Esophagus squamous epithelium (tissue), 5 donors: ENCODE data around the gene PREPL. TPM values are rescaled to one million over a fixed set of nuclear protein-coding genes. Genes with fewer than 3 reads are reported as not detected.
A peak's percentile ranks its signal among the peaks of the same experiment; 100 is the strongest.

ENCODE experiments used
- DNase-seq: peaks from one replicate; lab custom pipeline; 2025; lab: John Stamatoyannopoulos, UW
- H3K27ac ChIP-seq, 4 donors: fragments of 200-600 bp; sonication (generic); one replicate each; pipeline ENCODE4 v1.5.1; 2016 to 2019; ENCODE audit warnings: mild to moderate bottlenecking in 1 of 4
- H3K27me3 ChIP-seq, 4 donors: fragments of 200-600 bp; sonication (generic); 1 replicate in 3 of 4; 2 replicates in 1 of 4; pipeline versions ENCODE4 v1.5.1 to v1.6.0; 2017 to 2021; ENCODE audit warnings: antibody characterized with exemption in 1 of 4
- H3K36me3 ChIP-seq, 3 donors: fragments of 200-600 bp; sonication (generic); one replicate each; pipeline ENCODE4 v1.5.1; 2016 to 2019
- H3K4me1 ChIP-seq, 3 donors: fragments of 200-600 bp; sonication (generic); one replicate each; pipeline ENCODE4 v1.5.1; 2017 to 2019
- H3K4me3 ChIP-seq, 4 donors: fragments of 200-600 bp; sonication (generic); 1 replicate in 3 of 4; 2 replicates in 1 of 4; pipeline ENCODE4 v1.5.1; 2016 to 2019; ENCODE audit warnings: mild to moderate bottlenecking in 2 of 4, moderate library complexity in 1 of 4
- H3K9me3 ChIP-seq, 3 donors: fragments of 200-600 bp; sonication (generic); one replicate each; pipeline ENCODE4 v1.5.1; 2016 to 2019
- CTCF ChIP-seq, 6 experiments: fragments of 450-650 bp in 4 of 6; fragments of 200-600 bp in 2 of 6; sonication (generic) in 2 of 6; IDR thresholded peaks; one replicate each; pipeline ENCODE4 v1.5.1; 2016 to 2019; ENCODE audit warnings: antibody characterized with exemption in 6 of 6, mild to moderate bottlenecking in 4 of 6, moderate library complexity in 4 of 6
- POLR2A ChIP-seq, 4 donors: fragments of 450-650 bp; IDR thresholded peaks; one replicate each; pipeline ENCODE4 v1.6.1; 2017; ENCODE audit warnings: antibody characterized with exemption in 4 of 4, mild to moderate bottlenecking in 4 of 4, moderate library complexity in 3 of 4
- WGBS, 2 donors: methylation state at CpG; one replicate each; pipeline ENCODE4 v1.1.5; 2018; 5-methylcytosine and 5-hydroxymethylcytosine counted together
- intact Hi-C: fragments of 100-400 bp; cut with DNase I; formaldehyde crosslinking; loops from one replicate; pipeline ENCODE4 v1.15.0; 2022
- total RNA-seq, 4 donors: library from RNA; depleted of rRNA; stranded (reverse); fragments of >200 nt; gene quantifications; one replicate each; pipeline ENCODE4 v1.1.0, GENCODE V29; 2016
- donor health status: DM: yes; HTN: yes; CAD: no.

PREPL gene
- total RNA-seq, 4 donors from 2014 or later: 18.5 to 25.7 (median 23.2) TPM

DNA sequence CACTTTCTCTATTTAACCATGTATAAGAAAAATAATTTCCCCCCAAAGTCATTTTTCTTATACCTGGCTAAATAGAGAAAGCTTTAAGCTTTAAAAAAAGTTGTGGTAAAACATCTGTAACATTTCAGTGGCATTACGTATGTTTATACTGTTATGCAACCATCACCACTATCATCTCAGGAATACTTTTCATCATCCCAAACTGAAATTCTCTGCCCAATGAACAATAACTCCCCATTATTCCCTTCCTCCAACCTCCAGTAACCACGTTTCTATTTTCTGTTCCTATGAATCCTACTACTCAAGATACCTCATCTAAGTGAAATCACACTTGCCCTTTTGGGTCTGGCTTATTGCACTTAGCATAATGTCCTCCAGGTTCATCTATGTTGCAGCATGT lies 87.7 kb downstream of the PREPL start:
- intact Hi-C loops: no loop called here
- TF ChIP-seq CTCF (IDR thresholded peaks at IDR 0.05) (no peak), POLR2A (IDR thresholded peaks at IDR 0.05) (no peak)
- Histone ChIP-seq H3K27me3 (peaks cover 0 to 3% (median 0%) of the 10 kb centered on the region in 4 donors), H3K36me3 (no peaks in the 10 kb centered on the region), H3K9me3 (no peaks in the 10 kb centered on the region), H3K4me1 (peaks cover 0 to 6% (median 0%) of the 10 kb centered on the region in 3 donors), H3K27ac (no peak overlapping the region), H3K4me3 (no peak overlapping the region)
- WGBS, 2 donors: 59 to 66% methylated on average over 2 of the region's 2 CpGs
- no peak for DNase-seq

DNA sequence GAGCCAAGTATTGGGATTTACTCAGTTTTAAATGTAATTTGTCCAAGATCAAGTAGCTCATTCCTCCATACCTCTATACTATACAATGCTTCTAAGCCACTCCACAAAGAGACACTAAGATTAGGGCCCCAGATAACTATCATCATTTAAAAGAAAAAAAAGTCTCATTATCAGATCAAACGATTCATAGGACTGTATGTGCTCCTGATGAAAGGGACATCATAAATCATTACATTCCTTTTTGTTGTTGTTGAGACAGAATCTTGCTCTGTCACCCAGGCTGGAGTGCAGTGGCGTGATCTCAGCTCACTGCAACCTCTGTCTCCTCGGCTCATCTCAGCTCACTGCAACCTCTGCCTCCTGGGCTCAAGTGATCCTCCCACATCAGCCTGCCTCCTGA lies 88.2 kb downstream of the PREPL start:
- no peak overlapping the region for H3K27ac ChIP-seq
- peaks cover 0 to 3% (median 0%) of the 10 kb centered on the region in 4 donors for H3K27me3 ChIP-seq
- TF ChIP-seq CTCF (IDR thresholded peaks at IDR 0.05) (no peak), POLR2A (IDR thresholded peaks at IDR 0.05) (no peak)
- WGBS, 2 donors: 55 to 59% methylated on average over 3 of the region's 3 CpGs
- H3K9me3 ChIP-seq: no peaks in the 10 kb centered on the region
- DNase-seq: no peak
- H3K4me1 ChIP-seq: peaks cover 0 to 6% (median 0%) of the 10 kb centered on the region in 3 donors
- H3K4me3 ChIP-seq: no peak overlapping the region
- intact Hi-C loops: no loop called here
- no peaks in the 10 kb centered on the region for H3K36me3 ChIP-seq

GRCh38 chr2:44271296-44271695 lies 90.0 kb downstream of the PREPL start:
- Histone ChIP-seq H3K4me1 (peaks cover 0 to 11% (median 0%) of the 10 kb centered on the region in 3 donors), H3K27ac (no peak overlapping the region), H3K27me3 (peaks cover 0 to 3% (median 0%) of the 10 kb centered on the region in 4 donors), H3K9me3 (no peaks in the 10 kb centered on the region), H3K4me3 (no peak overlapping the region), H3K36me3 (no peaks in the 10 kb centered on the region)
- TF ChIP-seq CTCF (IDR thresholded peaks at IDR 0.05): no peak
- TF ChIP-seq POLR2A (IDR thresholded peaks at IDR 0.05): no peak
- WGBS, 2 donors: 89 to 90% methylated on average over 7 of the region's 7 CpGs
- intact Hi-C loops: no loop called here
- DNase-seq: no peak

DNA sequence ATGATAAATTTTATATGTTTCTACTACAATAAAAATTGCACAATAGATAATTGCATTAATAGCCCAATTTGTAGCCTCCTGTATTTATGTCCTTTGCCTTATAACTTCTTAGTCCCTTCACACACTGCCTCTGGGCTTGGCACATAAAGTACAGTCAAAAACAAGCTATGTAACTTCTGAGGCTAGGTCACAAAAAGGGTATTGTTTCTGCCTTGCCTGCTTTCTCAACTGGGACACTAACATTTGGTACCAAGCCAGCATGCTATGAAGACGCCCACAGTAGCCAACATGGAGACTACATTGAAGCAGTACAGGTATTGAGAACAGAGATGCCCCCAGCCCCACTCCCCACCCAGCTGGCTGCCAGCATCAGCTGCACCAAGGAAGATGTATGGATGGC lies 91.5 kb downstream of the PREPL start:
- H3K27ac ChIP-seq: no peak overlapping the region
- H3K4me3 ChIP-seq: no peak overlapping the region
- no peaks in the 10 kb centered on the region for H3K27me3 ChIP-seq
- no peaks in the 10 kb centered on the region for H3K9me3 ChIP-seq
- no peak for DNase-seq
- WGBS, 2 donors: 50 to 67% methylated on average over 1 of the region's 1 CpG
- intact Hi-C loops: no loop called here
- no peaks in the 10 kb centered on the region for H3K36me3 ChIP-seq
- peaks cover 0 to 11% (median 0%) of the 10 kb centered on the region in 3 donors for H3K4me1 ChIP-seq
- TF ChIP-seq CTCF (IDR thresholded peaks at IDR 0.05) (no peak), POLR2A (IDR thresholded peaks at IDR 0.05) (no peak)

GRCh38 chr2:44267796-44268648 lies 93.3 kb downstream of the PREPL start:
- TF ChIP-seq CTCF (IDR thresholded peaks at IDR 0.05) (no peak), POLR2A (IDR thresholded peaks at IDR 0.05) (no peak)
- Histone ChIP-seq H3K27ac (peak overlapping the region; percentile 20 to 80 (median 68)), H3K36me3 (no peaks in the 10 kb centered on the region), H3K9me3 (no peaks in the 10 kb centered on the region), H3K4me3 (no peak overlapping the region), H3K27me3 (no peaks in the 10 kb centered on the region), H3K4me1 (peaks cover 0 to 11% (median 0%) of the 10 kb centered on the region in 3 donors)
- 67 to 71% methylated on average over 7 of the region's 7 CpGs for WGBS, 2 donors
- no peak for DNase-seq
- intact Hi-C loops: no loop called here
